H1 (cell line): ENCODE data around the gene FRMD4A. TPM values are rescaled to one million over a fixed set of nuclear protein-coding genes. Genes with fewer than 3 reads are reported as not detected.
A peak's percentile ranks its signal among the peaks of the same experiment; 100 is the strongest.

ENCODE experiments used
- CTCF ChIA-PET: fragments of 300-600 bp; sonication (Branson Sonifier 250); formaldehyde crosslinking; loops from one replicate; lab custom pipeline; 2021; ENCODE audit not compliant: partially characterized antibody; lab: Charles Lee
- POLR2A ChIA-PET: fragments of 300-600 bp; sonication (Branson Sonifier 250); formaldehyde crosslinking; loops from one replicate; lab custom pipeline; 2021; ENCODE audit warnings: inconsistent platforms; ENCODE audit not compliant: partially characterized antibody; lab: Charles Lee
- DNase-seq, 2 experiments: peaks; one replicate each; pipeline versions ENCODE4 v3.0.0 to v3.0.0-alpha.2; 2010 to 2022; ENCODE audit warnings: low spot score in 2 of 2, low read depth in 1 of 2, mixed read lengths in 1 of 2
- FAIRE-seq: peaks from 2 replicates; lab custom pipeline; 2011; peaks lifted over from hg19 to GRCh38; lab: Jason Lieb, UNC
- H2AFZ ChIP-seq: 2 replicates; pipeline ENCODE4 v1.8.1; 2012; ENCODE audit warnings: low read length, inconsistent platforms
- H2AK5ac ChIP-seq: 2 replicates; pipeline ENCODE4 v1.6.1; 2013; ENCODE audit warnings: low read depth, low read length
- H2BK120ac ChIP-seq: replicated peaks from 2 replicates; pipeline ENCODE3; 2013; ENCODE audit warnings: low read depth, low read length, inconsistent platforms
- H2BK12ac ChIP-seq: 2 replicates; pipeline ENCODE4 v1.6.1; 2013; ENCODE audit warnings: low read depth, low read length
- H2BK15ac ChIP-seq: 2 replicates; pipeline ENCODE4 v1.6.1; 2013; ENCODE audit warnings: low read length
- H2BK20ac ChIP-seq: 2 replicates; pipeline ENCODE4 v1.6.1; 2013; ENCODE audit warnings: low read length
- H2BK5ac ChIP-seq: 2 replicates; pipeline ENCODE4 v1.6.1; 2013; ENCODE audit warnings: low read depth, low read length
- H3K14ac ChIP-seq: 2 replicates; pipeline ENCODE4 v1.6.1; 2013; ENCODE audit warnings: inconsistent platforms; ENCODE audit not compliant: insufficient read length
- H3K18ac ChIP-seq: 2 replicates; pipeline ENCODE4 v1.6.1; 2013; ENCODE audit warnings: low read length; ENCODE audit errors: extremely low read depth
- H3K23ac ChIP-seq: 2 replicates; pipeline ENCODE4 v1.6.1; 2013; ENCODE audit warnings: inconsistent platforms; ENCODE audit not compliant: insufficient read length
- H3K23me2 ChIP-seq: 2 replicates; pipeline ENCODE4 v1.6.1; 2013; ENCODE audit warnings: low read depth, low read length
- H3K27ac ChIP-seq: 2 replicates; pipeline ENCODE4 v1.6.1; 2011; ENCODE audit warnings: low read depth, low read length, inconsistent platforms
- H3K27me3 ChIP-seq, 4 experiments: replicated peaks in 1 of 4; 1 replicate in 1 of 4; 2 replicates in 3 of 4; pipeline versions ENCODE4 v1.6.1 to v1.8.1; 2011 to 2013; ENCODE audit warnings: low read length in 3 of 4, mild to moderate bottlenecking in 3 of 4, inconsistent platforms in 2 of 4, mixed read lengths in 2 of 4, moderate library complexity in 1 of 4; ENCODE audit not compliant: control insufficient read depth in 3 of 4, insufficient read depth in 3 of 4; ENCODE audit errors: extremely low read depth in 1 of 4
- H3K36me3 ChIP-seq, 4 experiments: 2 replicates each; pipeline versions ENCODE4 v1.6.1 to v1.8.1; 2011 to 2013; ENCODE audit warnings: mild to moderate bottlenecking in 4 of 4, low read length in 3 of 4, moderate library complexity in 2 of 4, control low read depth in 1 of 4, inconsistent platforms in 1 of 4; ENCODE audit not compliant: insufficient read depth in 4 of 4, control insufficient read depth in 2 of 4
- H3K4ac ChIP-seq: replicated peaks from 2 replicates; pipeline ENCODE3; 2013; ENCODE audit warnings: low read length, low read depth, mixed read lengths, inconsistent platforms; ENCODE audit not compliant: insufficient read length
- H3K4me1 ChIP-seq, 4 experiments: replicated peaks in 1 of 4; 1 replicate in 1 of 4; 2 replicates in 3 of 4; pipeline versions ENCODE4 v1.6.1 to v1.8.1; 2011 to 2013; ENCODE audit warnings: low read length in 3 of 4, inconsistent platforms in 2 of 4, mixed read lengths in 1 of 4; ENCODE audit not compliant: insufficient read depth in 4 of 4, control insufficient read depth in 3 of 4
- H3K4me2 ChIP-seq, 2 experiments: 2 replicates each; pipeline versions ENCODE4 v1.6.1 to v1.8.1; 2011 to 2013; ENCODE audit warnings: low read depth in 2 of 2, low read length in 2 of 2, control low read depth in 1 of 2, inconsistent platforms in 1 of 2, mild to moderate bottlenecking in 1 of 2; ENCODE audit not compliant: insufficient read depth in 1 of 2
- H3K4me3 ChIP-seq, 4 experiments: fragments of 200-600, 300-600 bp in 1 of 4; sonication (generic), shearing (Covaris generic), sonication (Bioruptor Twin) in 1 of 4; 2 replicates each; pipeline versions ENCODE4 v1.5.1 to v1.8.1; 2011 to 2016; ENCODE audit warnings: low read length in 4 of 4, low read depth in 3 of 4, control low read depth in 2 of 4, inconsistent platforms in 2 of 4, mild to moderate bottlenecking in 2 of 4, mixed read lengths in 1 of 4, moderate library complexity in 1 of 4; ENCODE audit not compliant: insufficient read depth in 2 of 4; ENCODE audit errors: extremely low read depth in 1 of 4
- H3K56ac ChIP-seq: replicated peaks from 2 replicates; pipeline ENCODE3; 2013; ENCODE audit warnings: low read depth, mild to moderate bottlenecking, mixed read lengths, low read length, inconsistent platforms; ENCODE audit not compliant: insufficient read length
- H3K79me1 ChIP-seq: 2 replicates; pipeline ENCODE4 v1.6.1; 2013; ENCODE audit warnings: low read depth, low read length, control low read depth
- H3K79me2 ChIP-seq, 2 experiments: 2 replicates each; pipeline versions ENCODE4 v1.6.1 to v1.8.1; 2012 to 2013; ENCODE audit warnings: low read length in 2 of 2, mild to moderate bottlenecking in 2 of 2, inconsistent platforms in 1 of 2; ENCODE audit not compliant: insufficient read depth in 2 of 2, control insufficient read depth in 1 of 2
- H3K9ac ChIP-seq, 4 experiments: replicated peaks in 1 of 4; 1 replicate in 1 of 4; 2 replicates in 3 of 4; pipeline versions ENCODE4 v1.6.1 to v1.8.1; 2011 to 2013; ENCODE audit warnings: low read depth in 3 of 4, low read length in 3 of 4, control low read depth in 2 of 4, mild to moderate bottlenecking in 2 of 4, moderate library complexity in 2 of 4, inconsistent platforms in 1 of 4; ENCODE audit errors: extremely low read depth in 1 of 4
- H3K9me3 ChIP-seq, 2 experiments: 2 replicates each; pipeline versions ENCODE4 v1.6.1 to v1.8.1; 2012 to 2013; ENCODE audit warnings: mild to moderate bottlenecking in 2 of 2, moderate library complexity in 2 of 2, control low read depth in 1 of 2, inconsistent platforms in 1 of 2, low read depth in 1 of 2, low read length in 1 of 2, mixed read lengths in 1 of 2; ENCODE audit not compliant: insufficient read depth in 2 of 2
- H4K20me1 ChIP-seq, 2 experiments: replicated peaks in 1 of 2; 2 replicates each; pipeline versions ENCODE3 to v1.8.1; 2011 to 2013; ENCODE audit warnings: inconsistent platforms in 2 of 2, low read length in 2 of 2, mild to moderate bottlenecking in 1 of 2; ENCODE audit not compliant: insufficient read depth in 2 of 2, control insufficient read depth in 1 of 2
- H4K5ac ChIP-seq: 2 replicates; pipeline ENCODE4 v1.6.1; 2013; ENCODE audit warnings: low read length, low read depth, mixed read lengths, inconsistent platforms; ENCODE audit not compliant: insufficient read length
- H4K8ac ChIP-seq: 2 replicates; pipeline ENCODE4 v1.8.0; 2013; ENCODE audit warnings: mild to moderate bottlenecking, moderate library complexity, low read length, inconsistent platforms; ENCODE audit not compliant: insufficient read depth; ENCODE audit errors: extremely low read depth
- H4K91ac ChIP-seq: replicated peaks from 2 replicates; pipeline ENCODE3; 2013; ENCODE audit warnings: low read length, mixed read lengths, inconsistent platforms; ENCODE audit not compliant: insufficient read length
- BACH1 ChIP-seq: IDR thresholded peaks from 2 replicates; pipeline ENCODE4 v1.6.1; 2012; ENCODE audit warnings: low read length, improper control_type of control experiment
- CBX5 ChIP-seq: fragments of 300-800, 300-1000 bp; sonication (generic); IDR thresholded peaks from 2 replicates; pipeline ENCODE4 v1.7.1; 2016; ENCODE audit warnings: antibody characterized with exemption, low read length, low read depth
- CHD1 ChIP-seq: IDR thresholded peaks from 2 replicates; pipeline ENCODE4 v1.6.1; 2012; ENCODE audit warnings: low read depth, low read length, improper control_type of control experiment
- EGR1 ChIP-seq: IDR thresholded peaks from 2 replicates; pipeline ENCODE4 v1.6.1; 2011; ENCODE audit warnings: low read depth, low read length, borderline replicate concordance
- POLR2AphosphoS5 ChIP-seq: IDR thresholded peaks from 2 replicates; pipeline ENCODE4 v1.6.1; 2011; ENCODE audit warnings: low read depth, low read length
- RAD21 ChIP-seq, 2 experiments: IDR thresholded peaks in 1 of 2; conservative IDR thresholded peaks in 1 of 2; 2 replicates each; pipeline ENCODE4 v1.6.1; 2011; ENCODE audit warnings: low read depth in 2 of 2, low read length in 2 of 2, improper control_type of control experiment in 1 of 2, inconsistent platforms in 1 of 2, mild to moderate bottlenecking in 1 of 2, moderate library complexity in 1 of 2
- RFX5 ChIP-seq: IDR thresholded peaks from 2 replicates; pipeline ENCODE4 v1.6.1; 2011; ENCODE audit warnings: low read depth, low read length, improper control_type of control experiment, borderline replicate concordance
- SAP30 ChIP-seq: fragments of 300-600 bp; sonication (generic); IDR thresholded peaks from 2 replicates; pipeline ENCODE4 v1.7.1; 2012; ENCODE audit warnings: low read length, moderate library complexity, mild to moderate bottlenecking, inconsistent platforms; ENCODE audit not compliant: insufficient read depth, insufficient replicate concordance
- TBP ChIP-seq: IDR thresholded peaks from 2 replicates; pipeline ENCODE4 v1.6.1; 2011; ENCODE audit warnings: low read depth, low read length, improper control_type of control experiment
- TEAD4 ChIP-seq: IDR thresholded peaks from 2 replicates; pipeline ENCODE4 v1.6.1; 2012; ENCODE audit warnings: low read depth, low read length, inconsistent platforms, mixed read lengths
- WGBS, 2 experiments: shearing (Covaris generic) in 1 of 2; methylation state at CpG; one replicate each; pipeline versions ENCODE4 v1.1.6 to v1.1.7; 2013 to 2015; ENCODE audit warnings: low lambda C conversion rate in 2 of 2, mixed read lengths in 2 of 2, inconsistent platforms in 1 of 2, low coverage in 1 of 2, missing lambda C conversion rate in 1 of 2; ENCODE audit not compliant: insufficient replicate concordance in 2 of 2, insufficient coverage in 1 of 2, insufficient read length in 1 of 2; ENCODE audit errors: extremely low coverage in 1 of 2, missing lambda C conversion rate in 1 of 2; 5-methylcytosine and 5-hydroxymethylcytosine counted together
- polyA plus RNA-seq, 7 experiments: library from polyadenylated mRNA; depleted of rRNA in 3 of 7; stranded (reverse) in 5 of 7; unstranded in 2 of 7; fragments of >200 nt in 5 of 7; fragments of 200-250 nt in 2 of 7; gene quantifications; 1 replicate in 5 of 7; 2 replicates in 1 of 7; 4 replicates in 1 of 7; pipeline versions ENCODE4 v1.2.1 to v1.2.3, GENCODE V29; 2011 to 2013; ENCODE audit warnings: missing spikeins in 2 of 7, mixed read lengths in 2 of 7
- total RNA-seq: library from RNA; stranded (reverse); fragmentation: NEBNext Ultra II Directional; extraction: Animal tissue kit (Norgen Biotek cat#: 25700); gene quantifications from 2 replicates; pipeline ENCODE4 v1.2.1, GENCODE V29; 2021
- TF ChIP-seq, protein P1 (sequence below): IDR thresholded peaks from 2 replicates; pipeline ENCODE4 v1.6.1; 2011; ENCODE audit warnings: low read length, improper control_type of control experiment
- TF ChIP-seq, protein P2 (sequence below): IDR thresholded peaks from 2 replicates; pipeline ENCODE4 v1.6.1; 2012; ENCODE audit warnings: low read length, inconsistent platforms

FRMD4A gene
- total and polyA plus RNA-seq, 2 of the 8 experiments (the other 6 are each of a cell fraction or from before 2014, with no cell fraction given) = 38.6 to 39.6 TPM

DNA sequence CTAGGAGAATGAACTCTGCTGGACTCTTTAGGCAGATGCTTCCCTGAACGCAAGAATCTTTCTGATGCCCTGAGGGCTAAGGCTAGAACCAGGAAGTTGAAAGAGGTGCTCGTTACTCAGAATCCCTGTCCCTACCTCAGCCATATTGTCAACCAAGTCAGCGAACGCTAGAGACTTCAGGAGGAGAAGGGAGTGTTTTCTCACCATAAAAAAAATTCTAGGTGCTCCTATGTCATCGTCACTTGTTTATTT is 384.6 kb downstream of the FRMD4A start:
- Histone ChIP-seq H3K4me3 (no peak overlapping the region), H3K4ac (no peak overlapping the region), H3K4me1 (peaks cover 0 to 16% (median 8%) of the 10 kb centered on the region in 4 experiments; a peak in 4 of 7 replicates), H3K27ac (no peak overlapping the region), H3K36me3 (no peaks in the 10 kb centered on the region), H3K23ac (no peak overlapping the region), H2AFZ (peak overlapping the region; percentile 49; the same call in 1 of the 2 replicates), H2AK5ac (no peak overlapping the region), H3K18ac (no peak overlapping the region), H4K5ac (no peak overlapping the region), H2BK20ac (no peak overlapping the region), H3K27me3 (no peaks in the 10 kb centered on the region; a peak in 1 of 7 replicates), H3K4me2 (no peak overlapping the region), H4K91ac (no peak overlapping the region), H2BK12ac (no peak overlapping the region), H3K9me3 (no peaks in the 10 kb centered on the region), H4K20me1 (no peaks in the 10 kb centered on the region), H3K79me1 (no peaks in the 10 kb centered on the region), H2BK120ac (no peak overlapping the region), H2BK5ac (peak overlapping the region; percentile 19; the same call in 1 of the 2 replicates), H3K9ac (no peak overlapping the region), H2BK15ac (no peak overlapping the region), H3K79me2 (no peaks in the 10 kb centered on the region), H4K8ac (no peak overlapping the region), H3K56ac (no peak overlapping the region), H3K23me2 (no peaks in the 10 kb centered on the region), H3K14ac (no peak overlapping the region)
- ChIA-PET CTCF (interaction anchor here (0.5 kb wide), 1 partner anchor 146 kb away, joined by 3 read pairs; no protein-coding TSS in a partner anchor), POLR2A (no interaction called here)
- FAIRE-seq = no peak
- no peak for DNase-seq
- 83% methylated on average over 5 of the region's 5 CpGs; no CpG with 5 or more reads in 1 of the 2 experiments for WGBS, 2 experiments
- TF ChIP-seq TBP (no peak), POLR2AphosphoS5 (no peak), CHD1 (no peak), RAD21 (IDR thresholded peaks at IDR 0.05 in 1 of 2, conservative IDR thresholded peaks at IDR 0.05 in 1 of 2; ENCODE audit: low read depth in 2 of 2, low read length in 2 of 2) (no peak), TEAD4 (no peak), SAP30 (no peak), RFX5 (no peak), EGR1 (no peak), CBX5 (no peak), BACH1 (no peak)
- TF ChIP-seq, protein P1, sequence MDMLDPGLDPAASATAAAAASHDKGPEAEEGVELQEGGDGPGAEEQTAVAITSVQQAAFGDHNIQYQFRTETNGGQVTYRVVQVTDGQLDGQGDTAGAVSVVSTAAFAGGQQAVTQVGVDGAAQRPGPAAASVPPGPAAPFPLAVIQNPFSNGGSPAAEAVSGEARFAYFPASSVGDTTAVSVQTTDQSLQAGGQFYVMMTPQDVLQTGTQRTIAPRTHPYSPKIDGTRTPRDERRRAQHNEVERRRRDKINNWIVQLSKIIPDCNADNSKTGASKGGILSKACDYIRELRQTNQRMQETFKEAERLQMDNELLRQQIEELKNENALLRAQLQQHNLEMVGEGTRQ = no peak
- TF ChIP-seq, protein P2, sequence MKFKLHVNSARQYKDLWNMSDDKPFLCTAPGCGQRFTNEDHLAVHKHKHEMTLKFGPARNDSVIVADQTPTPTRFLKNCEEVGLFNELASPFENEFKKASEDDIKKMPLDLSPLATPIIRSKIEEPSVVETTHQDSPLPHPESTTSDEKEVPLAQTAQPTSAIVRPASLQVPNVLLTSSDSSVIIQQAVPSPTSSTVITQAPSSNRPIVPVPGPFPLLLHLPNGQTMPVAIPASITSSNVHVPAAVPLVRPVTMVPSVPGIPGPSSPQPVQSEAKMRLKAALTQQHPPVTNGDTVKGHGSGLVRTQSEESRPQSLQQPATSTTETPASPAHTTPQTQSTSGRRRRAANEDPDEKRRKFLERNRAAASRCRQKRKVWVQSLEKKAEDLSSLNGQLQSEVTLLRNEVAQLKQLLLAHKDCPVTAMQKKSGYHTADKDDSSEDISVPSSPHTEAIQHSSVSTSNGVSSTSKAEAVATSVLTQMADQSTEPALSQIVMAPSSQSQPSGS = no peak
